Effector memory CD8-positive, alpha-beta T cell (primary cell): Measurements from ENCODE around the gene CD19.
"Not testable (repeated sequence)": the region's sequence is repeated elsewhere in the genome, so short reads cannot be mapped to it uniquely, and the experiment has no call there.

ENCODE experiments used
- ATAC-seq: fragments of 150-1000 bp; cut with Tn5 transposase; replicated peaks from 2 replicates; pipeline ENCODE4 v1.10.0; 2021; ENCODE audit warnings: mild to moderate bottlenecking, moderate library complexity
- DNase-seq, 3 experiments: peaks; one replicate each; pipeline ENCODE4 v3.0.0; 2021
- H3K27ac Mint-ChIP-seq, 2 donors: one replicate each; pipeline ENCODE4 v1.8.0; 2022; ENCODE audit warnings: mild to moderate bottlenecking in 2 of 2, mixed read lengths in 2 of 2, moderate library complexity in 2 of 2
- H3K27me3 Mint-ChIP-seq, 2 donors: one replicate each; pipeline ENCODE4 v1.8.0; 2022; ENCODE audit warnings: mixed read lengths in 2 of 2
- H3K36me3 Mint-ChIP-seq: one replicate; pipeline ENCODE4 v1.8.0; 2022; ENCODE audit warnings: mild to moderate bottlenecking, moderate library complexity, mixed read lengths; ENCODE audit not compliant: insufficient read depth
- H3K4me1 Mint-ChIP-seq, 2 donors: one replicate each; pipeline ENCODE4 v1.8.0; 2022; ENCODE audit warnings: low read depth in 2 of 2, mixed read lengths in 2 of 2
- H3K4me3 Mint-ChIP-seq, 2 donors: one replicate each; pipeline ENCODE4 v1.8.0; 2022; ENCODE audit warnings: mild to moderate bottlenecking in 2 of 2, mixed read lengths in 2 of 2, moderate library complexity in 2 of 2
- H3K9me3 Mint-ChIP-seq, 2 donors: one replicate each; pipeline ENCODE4 v1.8.0; 2022; ENCODE audit warnings: mixed read lengths in 2 of 2
- total RNA-seq, 9 experiments: gene quantifications; one replicate each; lab custom pipeline; 2026; lab: John Stamatoyannopoulos, UW

The CD19 gene
- total RNA-seq, result 0 to 0.20 (median 0) reads per million in 9 experiments

DNA sequence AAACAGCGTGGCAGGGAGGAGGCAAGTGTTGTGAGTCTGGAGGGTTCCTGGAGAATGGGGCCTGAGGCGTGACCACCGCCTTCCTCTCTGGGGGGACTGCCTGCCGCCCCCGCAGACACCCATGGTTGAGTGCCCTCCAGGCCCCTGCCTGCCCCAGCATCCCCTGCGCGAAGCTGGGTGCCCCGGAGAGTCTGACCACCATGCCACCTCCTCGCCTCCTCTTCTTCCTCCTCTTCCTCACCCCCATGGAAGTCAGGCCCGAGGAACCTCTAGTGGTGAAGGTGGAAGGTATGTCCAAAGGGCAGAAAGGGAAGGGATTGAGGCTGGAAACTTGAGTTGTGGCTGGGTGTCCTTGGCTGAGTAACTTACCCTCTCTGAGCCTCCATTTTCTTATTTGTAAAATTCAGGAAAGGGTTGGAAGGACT lies at the start of gene CD19:
Gene CD19 (plus strand): TSS at position 171 of the 425 bp plus-strand sequence. CDS start 30 bp downstream, at position 201.
- peak within 1 kb of the TSS; percentile 86 to 94 for H3K27ac Mint-ChIP-seq
- peaks cover 15 to 16% of the 10 kb centered on the region in 2 donors for H3K4me1 Mint-ChIP-seq
- H3K9me3 Mint-ChIP-seq, result no peaks in the 10 kb centered on the region
- peaks cover 9% of the 10 kb centered on the region for H3K36me3 Mint-ChIP-seq
- DNase-seq (no peak), ATAC-seq (no peak)
- no peaks in the 10 kb centered on the region for H3K27me3 Mint-ChIP-seq
- H3K4me3 Mint-ChIP-seq, result peak within 1 kb of the TSS in 1 of 2 donors; percentile 41

GRCh38 chr16:28882551-28883160 lies 49.1 kb upstream of the CD19 start:
- H3K27ac Mint-ChIP-seq, result no peak overlapping the region
- no peaks in the 10 kb centered on the region for H3K36me3 Mint-ChIP-seq
- ATAC-seq (no peak), DNase-seq (no peak)
- peaks cover 0 to 17% of the 10 kb centered on the region in 2 donors for H3K27me3 Mint-ChIP-seq
- peaks cover 12% of the 10 kb centered on the region in 2 donors for H3K4me1 Mint-ChIP-seq
- H3K9me3 Mint-ChIP-seq, result no peaks in the 10 kb centered on the region
- H3K4me3 Mint-ChIP-seq, result no peak overlapping the region

DNA sequence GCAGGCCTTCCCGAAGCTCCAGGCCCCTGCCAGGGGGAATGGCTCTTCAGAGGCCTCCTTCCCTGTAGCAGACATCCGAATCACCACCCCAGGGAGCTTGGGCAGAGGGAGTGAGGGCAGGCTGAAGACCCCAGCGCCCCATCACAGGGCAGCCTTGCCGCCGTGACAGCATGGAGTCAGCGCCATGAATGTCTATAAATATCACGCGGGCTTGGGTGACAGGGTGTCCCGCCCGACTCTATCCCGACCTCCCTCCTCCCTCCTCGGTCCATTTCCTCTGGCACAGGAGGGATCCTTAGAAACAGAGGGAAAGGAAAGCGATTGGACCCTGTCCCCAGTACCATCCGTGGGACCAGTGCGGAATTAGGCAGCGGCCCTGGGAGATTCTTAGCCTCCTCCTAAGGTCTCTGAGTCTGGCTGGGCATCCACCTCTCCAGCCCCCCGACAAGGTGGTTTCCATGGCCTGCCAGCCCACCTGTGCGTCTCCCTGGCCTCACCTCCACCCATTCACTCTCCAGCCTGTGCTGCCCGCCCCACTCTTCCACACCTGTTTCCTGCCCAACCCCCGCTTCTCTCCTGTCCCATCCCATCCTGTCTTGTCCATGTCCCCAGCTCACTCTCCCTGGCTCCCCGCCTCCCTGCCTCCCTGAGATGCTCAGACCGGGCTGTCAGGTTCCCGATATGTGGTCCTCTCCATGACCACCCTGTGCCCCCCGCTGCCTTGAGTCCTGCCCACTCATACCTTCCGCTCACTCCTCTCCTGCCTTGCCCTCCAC lies 48.4 kb upstream of the CD19 start:
- H3K4me1 Mint-ChIP-seq, result peaks cover 12% of the 10 kb centered on the region in 2 donors
- H3K36me3 Mint-ChIP-seq, result no peaks in the 10 kb centered on the region
- ATAC-seq (no peak), DNase-seq (no peak)
- H3K27ac Mint-ChIP-seq, result no peak overlapping the region
- H3K27me3 Mint-ChIP-seq, result peaks cover 0 to 17% of the 10 kb centered on the region in 2 donors
- H3K9me3 Mint-ChIP-seq, result no peaks in the 10 kb centered on the region
- H3K4me3 Mint-ChIP-seq, result no peak overlapping the region

GRCh38 chr16:28884045-28884444 lies 47.7 kb upstream of the CD19 start:
- Mint-ChIP-seq H3K4me1 (peaks cover 11 to 12% of the 10 kb centered on the region in 2 donors), H3K4me3 (no peak overlapping the region), H3K27ac (no peak overlapping the region), H3K36me3 (no peaks in the 10 kb centered on the region), H3K9me3 (no peaks in the 10 kb centered on the region), H3K27me3 (peaks cover 0 to 17% of the 10 kb centered on the region in 2 donors)
- ATAC-seq (no peak), DNase-seq (no peak)

DNA sequence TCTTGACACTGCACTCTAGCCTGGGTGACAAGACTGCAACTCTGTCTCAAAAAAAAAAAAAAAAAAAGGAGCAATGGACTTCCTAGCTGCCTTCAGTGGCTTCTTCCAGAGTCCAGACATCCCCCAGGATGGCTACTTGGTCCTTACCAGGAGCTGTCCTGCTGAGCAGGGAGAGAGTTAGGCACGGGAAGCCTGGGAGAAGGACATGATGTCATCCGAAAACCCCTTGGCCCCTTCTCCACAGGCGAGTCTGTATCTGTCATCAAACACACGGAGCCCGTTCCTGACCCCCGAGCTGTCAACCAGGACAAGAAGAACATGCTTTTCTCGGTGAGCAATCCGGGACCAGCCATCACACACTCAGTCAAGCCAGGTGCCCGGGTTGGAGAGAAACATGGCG lies 44.8 kb upstream of the CD19 start:
- no peak for ATAC-seq
- no peaks in the 10 kb centered on the region for H3K36me3 Mint-ChIP-seq
- no peak for DNase-seq
- no peak overlapping the region for H3K4me3 Mint-ChIP-seq
- H3K4me1 Mint-ChIP-seq, result no peaks in the 10 kb centered on the region
- no peak overlapping the region for H3K27ac Mint-ChIP-seq
- H3K9me3 Mint-ChIP-seq, result no peaks in the 10 kb centered on the region
- H3K27me3 Mint-ChIP-seq, result peaks cover 0 to 11% of the 10 kb centered on the region in 2 donors

DNA sequence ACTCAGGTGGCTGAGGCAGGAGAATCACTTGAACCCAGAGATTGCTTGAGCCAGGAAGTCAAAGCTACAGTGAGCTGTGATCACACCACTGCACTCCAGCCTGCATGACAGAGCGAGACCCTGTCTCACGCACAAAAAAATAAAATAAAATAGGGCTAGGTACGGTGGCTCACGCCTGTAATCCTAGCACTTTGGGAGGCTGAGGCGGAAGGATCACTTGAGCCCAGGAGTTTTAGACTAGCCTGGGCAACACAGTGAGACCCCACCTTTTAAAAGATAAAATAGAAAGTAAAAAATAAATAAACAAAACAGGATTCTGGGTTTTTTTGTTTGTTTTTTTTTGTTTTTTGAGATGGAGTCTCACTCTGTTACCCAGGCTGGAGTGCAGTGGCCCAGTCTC lies 41.4 kb upstream of the CD19 start:
- not testable (repeated sequence) for H3K4me1 Mint-ChIP-seq, ATAC-seq, H3K36me3 Mint-ChIP-seq, H3K27me3 Mint-ChIP-seq, H3K4me3 Mint-ChIP-seq, H3K9me3 Mint-ChIP-seq, H3K27ac Mint-ChIP-seq, DNase-seq

DNA sequence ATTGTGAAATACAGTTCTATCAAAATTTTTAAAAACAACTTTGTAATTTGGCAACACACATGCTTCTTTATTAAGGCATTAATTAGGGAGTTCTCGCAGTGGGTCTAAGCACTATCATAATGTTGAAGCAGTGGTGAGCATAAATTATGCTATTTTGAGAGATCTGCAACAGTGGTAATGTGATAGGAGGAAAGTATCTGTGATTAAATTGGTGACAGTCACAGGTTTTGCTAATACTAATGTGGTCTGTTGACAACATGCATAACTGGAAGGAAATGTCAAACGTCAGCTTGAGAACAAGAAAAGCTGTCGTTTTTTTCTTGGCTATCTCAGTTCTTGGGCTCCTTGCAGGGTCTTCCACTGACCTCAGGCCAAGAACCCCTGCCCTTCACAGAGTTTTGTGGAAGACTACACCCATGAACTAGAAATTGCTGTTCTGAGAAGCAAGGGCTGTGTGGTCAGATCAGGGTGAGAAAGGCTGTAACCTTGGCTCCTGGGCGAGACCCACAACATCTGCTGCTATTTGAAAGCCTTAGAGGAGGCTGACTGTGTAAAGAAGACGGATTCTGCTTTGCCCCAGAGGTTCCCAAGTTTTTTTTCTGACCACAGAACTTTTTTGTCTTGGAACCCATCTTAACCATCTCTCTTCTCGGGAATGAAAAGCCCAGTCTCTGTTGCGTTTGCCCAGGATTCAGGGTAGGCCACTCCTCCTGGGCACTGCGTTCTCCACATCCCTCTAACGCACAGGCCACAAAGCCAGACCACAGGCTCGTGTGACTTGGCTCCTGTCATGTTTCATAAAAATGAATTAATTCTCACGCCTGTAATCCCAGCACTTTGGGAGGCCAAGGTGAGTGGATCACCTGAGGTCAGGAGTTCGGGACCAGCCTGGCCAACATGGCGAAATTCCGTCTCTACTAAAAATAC lies 39.5 kb upstream of the CD19 start:
- DNase-seq (no peak), ATAC-seq (no peak)
- H3K36me3 Mint-ChIP-seq, result no peaks in the 10 kb centered on the region
- H3K27ac Mint-ChIP-seq, result peak overlapping the region in 1 of 2 donors; percentile 23
- no peaks in the 10 kb centered on the region for H3K4me1 Mint-ChIP-seq
- H3K9me3 Mint-ChIP-seq, result no peaks in the 10 kb centered on the region
- no peaks in the 10 kb centered on the region for H3K27me3 Mint-ChIP-seq
- H3K4me3 Mint-ChIP-seq, result no peak overlapping the region

DNA sequence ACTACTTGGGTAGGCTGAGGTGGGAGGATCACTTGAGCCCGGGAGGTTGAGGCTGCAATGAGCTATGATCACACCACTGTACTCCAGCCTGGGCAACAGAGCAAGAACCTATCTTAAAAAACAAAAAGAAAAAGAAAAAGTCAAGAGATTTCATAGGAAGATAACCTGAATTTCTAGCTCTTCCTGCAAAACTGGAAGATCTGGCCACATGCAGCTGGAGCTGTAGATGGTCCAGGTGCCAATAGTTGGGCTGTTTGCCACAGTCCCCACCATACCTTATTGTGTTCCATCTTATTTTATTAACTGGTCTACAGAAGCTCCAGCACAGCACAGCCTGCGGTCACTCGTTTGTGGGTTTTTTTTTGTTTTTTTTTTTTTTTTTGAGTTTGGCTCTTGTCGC lies 38.5 kb upstream of the CD19 start:
- Mint-ChIP-seq H3K27me3 (no peaks in the 10 kb centered on the region), H3K27ac (no peak overlapping the region), H3K4me1 (no peaks in the 10 kb centered on the region), H3K9me3 (no peaks in the 10 kb centered on the region), H3K36me3 (no peaks in the 10 kb centered on the region), H3K4me3 (no peak overlapping the region)
- ATAC-seq, result no peak
- DNase-seq, result no peak

DNA sequence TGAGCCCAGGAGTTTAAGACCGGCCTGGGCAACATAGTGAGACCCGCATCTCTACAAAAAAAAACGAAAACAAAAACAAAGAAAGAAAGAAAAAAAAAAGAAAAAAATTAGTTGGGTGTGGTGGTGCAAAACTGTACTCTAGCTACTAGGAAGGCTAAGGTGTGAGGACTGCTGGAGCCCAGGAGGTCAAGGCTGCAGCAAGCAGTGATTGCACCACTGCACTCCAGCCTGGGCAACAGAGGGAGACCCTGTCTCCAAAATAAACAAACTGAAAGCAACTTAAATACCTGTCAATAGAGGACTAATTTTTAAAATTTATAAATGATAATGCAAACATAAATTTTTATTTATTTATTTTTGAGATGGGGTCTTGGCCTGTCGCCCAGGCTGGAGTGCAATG lies 36.2 kb upstream of the CD19 start:
- no peaks in the 10 kb centered on the region for H3K36me3 Mint-ChIP-seq
- no peak for ATAC-seq
- no peaks in the 10 kb centered on the region for H3K4me1 Mint-ChIP-seq
- no peaks in the 10 kb centered on the region for H3K9me3 Mint-ChIP-seq
- no peak overlapping the region for H3K4me3 Mint-ChIP-seq
- H3K27ac Mint-ChIP-seq, result no peak overlapping the region
- H3K27me3 Mint-ChIP-seq, result no peaks in the 10 kb centered on the region
- DNase-seq, result no peak

GRCh38 chr16:28897826-28898225 lies 33.9 kb upstream of the CD19 start:
- Mint-ChIP-seq H3K27me3 (no peaks in the 10 kb centered on the region), H3K9me3 (no peaks in the 10 kb centered on the region), H3K27ac (peak overlapping the region in 1 of 2 donors; percentile 24), H3K4me3 (no peak overlapping the region), H3K36me3 (no peaks in the 10 kb centered on the region), H3K4me1 (no peaks in the 10 kb centered on the region)
- no peak for DNase-seq
- ATAC-seq, result no peak

DNA sequence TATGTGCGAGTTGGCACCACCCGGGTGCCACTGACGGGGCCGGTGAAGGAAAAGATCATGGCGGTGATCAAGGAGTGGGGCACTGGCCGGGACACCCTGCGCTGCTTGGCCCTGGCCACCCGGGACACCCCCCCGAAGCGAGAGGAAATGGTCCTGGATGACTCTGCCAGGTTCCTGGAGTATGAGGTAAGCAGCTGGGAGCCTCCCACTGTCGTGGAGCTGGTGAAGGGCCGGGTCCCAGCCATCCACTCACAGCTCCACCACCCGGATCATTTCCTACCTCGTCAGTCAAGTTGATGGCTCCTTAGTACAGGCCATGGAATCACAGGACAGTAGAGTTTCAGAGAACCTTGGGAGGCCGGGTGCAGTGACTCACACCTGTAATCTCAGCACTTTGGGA lies 33.5 kb upstream of the CD19 start:
- H3K9me3 Mint-ChIP-seq, result no peaks in the 10 kb centered on the region
- H3K4me3 Mint-ChIP-seq, result no peak overlapping the region
- no peaks in the 10 kb centered on the region for H3K27me3 Mint-ChIP-seq
- no peak for DNase-seq
- no peak for ATAC-seq
- no peaks in the 10 kb centered on the region for H3K4me1 Mint-ChIP-seq
- H3K36me3 Mint-ChIP-seq, result no peaks in the 10 kb centered on the region
- peak overlapping the region in 1 of 2 donors; percentile 24 for H3K27ac Mint-ChIP-seq

DNA sequence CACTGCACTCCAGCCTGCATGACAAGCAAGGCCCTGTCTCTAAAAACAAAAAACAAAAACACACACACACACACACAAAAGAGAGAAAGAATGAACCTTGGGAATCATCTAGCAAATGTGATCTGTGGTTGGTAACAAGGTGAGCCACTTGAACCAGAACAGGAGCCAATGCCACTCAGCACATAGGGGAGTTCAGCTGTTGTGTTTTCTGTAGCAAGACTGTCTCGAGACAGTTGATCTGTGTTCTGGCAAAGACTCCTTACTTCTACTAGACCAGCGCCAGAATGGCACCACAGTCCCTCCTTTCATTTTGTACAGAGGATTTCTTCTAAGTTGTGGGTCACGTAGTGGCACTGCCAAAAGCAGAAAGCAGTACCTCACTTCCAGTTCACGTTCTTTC lies 32.8 kb upstream of the CD19 start:
- H3K27me3 Mint-ChIP-seq, result no peaks in the 10 kb centered on the region
- no peaks in the 10 kb centered on the region for H3K36me3 Mint-ChIP-seq
- ATAC-seq (no peak), DNase-seq (no peak)
- H3K9me3 Mint-ChIP-seq, result no peaks in the 10 kb centered on the region
- peak overlapping the region in 1 of 2 donors; percentile 36 for H3K27ac Mint-ChIP-seq
- H3K4me3 Mint-ChIP-seq, result no peak overlapping the region
- H3K4me1 Mint-ChIP-seq, result no peaks in the 10 kb centered on the region

GRCh38 chr16:28899882-28900590 lies 31.7 kb upstream of the CD19 start:
- Mint-ChIP-seq H3K4me1 (no peaks in the 10 kb centered on the region), H3K27ac (no peak overlapping the region), H3K27me3 (no peaks in the 10 kb centered on the region), H3K36me3 (no peaks in the 10 kb centered on the region), H3K4me3 (no peak overlapping the region), H3K9me3 (no peaks in the 10 kb centered on the region)
- no peak for DNase-seq
- no peak for ATAC-seq
